ENCODE results near the gene CD101. TPM values are rescaled to one million over a fixed set of nuclear protein-coding genes. Genes with fewer than 3 reads are reported as not detected.
A peak's percentile ranks its signal among the peaks of the same experiment; 100 is the strongest.

CD101 gene
- total RNA-seq, 2 experiments from 2014 or later, result 2.5 to 3.2 TPM

DNA sequence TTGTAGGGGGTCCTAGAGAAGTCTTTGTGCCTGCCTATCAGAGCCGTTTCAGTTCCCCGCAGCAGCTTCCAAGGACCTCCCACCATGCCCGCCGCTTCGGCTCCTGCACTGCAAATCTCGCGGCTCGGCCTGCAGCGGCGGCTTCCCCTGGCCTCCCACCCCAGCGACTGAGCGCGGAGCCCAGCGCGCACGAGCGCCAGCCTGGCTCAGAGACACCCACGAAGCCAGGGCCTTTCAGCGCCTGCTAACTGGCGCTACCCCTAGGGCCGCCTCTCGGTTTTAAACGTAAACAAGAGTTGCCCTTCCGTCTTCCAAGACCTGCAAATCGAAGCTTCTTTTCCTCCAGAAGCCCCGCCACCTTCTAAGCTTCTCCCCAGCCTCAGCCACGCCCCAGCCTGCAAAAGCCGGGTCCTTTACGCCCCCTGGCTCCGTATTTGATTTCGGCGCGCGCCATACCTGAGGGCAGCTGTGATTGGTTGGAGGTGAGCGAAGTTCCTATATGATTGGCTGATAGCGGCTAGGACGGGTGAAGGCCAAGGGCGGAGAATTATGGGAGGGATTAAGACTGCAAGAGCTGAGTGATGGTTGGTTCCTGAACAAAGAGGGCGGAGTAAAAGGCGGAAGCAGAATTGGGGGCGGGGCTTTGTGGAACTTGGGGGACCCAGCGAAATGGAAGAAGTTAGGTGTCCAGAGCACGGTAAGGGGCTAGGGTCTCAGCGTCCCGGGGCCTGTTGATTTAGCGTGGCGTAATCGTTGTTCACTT, 58.3 kb downstream of the CD101 start, which contains the start of gene TTF2:
TTF2 (plus strand) TSS at position 649 of the 763 bp plus-strand sequence; CDS start at position 670, 21 bp downstream.
- CTCF ChIA-PET, result interaction anchor here (0.7 to 4.3 kb wide), 15 partner anchors 34 to 485 kb away, joined by 3 to 39 read pairs (median 5); partner anchors contain the start of gene CD2
- Mint-ChIP-seq H3K27ac (no peak within 1 kb of the TSS), H3K4me3 (no peak within 1 kb of the TSS), H3K27me3 (no peaks in the 10 kb centered on the region), H3K4me1 (ENCODE audit: low read depth) (peaks cover 47% of the 10 kb centered on the region), H3K36me3 (ENCODE audit: low read depth) (peaks cover 43% of the 10 kb centered on the region), H3K9me3 (no peaks in the 10 kb centered on the region)
- ATAC-seq (peak; percentile 91), DNase-seq (peak; percentile 97)
- TF ChIP-seq, protein P1, sequence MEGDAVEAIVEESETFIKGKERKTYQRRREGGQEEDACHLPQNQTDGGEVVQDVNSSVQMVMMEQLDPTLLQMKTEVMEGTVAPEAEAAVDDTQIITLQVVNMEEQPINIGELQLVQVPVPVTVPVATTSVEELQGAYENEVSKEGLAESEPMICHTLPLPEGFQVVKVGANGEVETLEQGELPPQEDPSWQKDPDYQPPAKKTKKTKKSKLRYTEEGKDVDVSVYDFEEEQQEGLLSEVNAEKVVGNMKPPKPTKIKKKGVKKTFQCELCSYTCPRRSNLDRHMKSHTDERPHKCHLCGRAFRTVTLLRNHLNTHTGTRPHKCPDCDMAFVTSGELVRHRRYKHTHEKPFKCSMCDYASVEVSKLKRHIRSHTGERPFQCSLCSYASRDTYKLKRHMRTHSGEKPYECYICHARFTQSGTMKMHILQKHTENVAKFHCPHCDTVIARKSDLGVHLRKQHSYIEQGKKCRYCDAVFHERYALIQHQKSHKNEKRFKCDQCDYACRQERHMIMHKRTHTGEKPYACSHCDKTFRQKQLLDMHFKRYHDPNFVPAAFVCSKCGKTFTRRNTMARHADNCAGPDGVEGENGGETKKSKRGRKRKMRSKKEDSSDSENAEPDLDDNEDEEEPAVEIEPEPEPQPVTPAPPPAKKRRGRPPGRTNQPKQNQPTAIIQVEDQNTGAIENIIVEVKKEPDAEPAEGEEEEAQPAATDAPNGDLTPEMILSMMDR (IDR thresholded peaks at IDR 0.05), result no peak
- POLR2A ChIA-PET, result interaction anchor here (0.7 to 7.3 kb wide), 44 partner anchors 8 to 591 kb away, joined by 3 to 108 read pairs (median 4); partner anchors contain the start of gene CD2
- intact Hi-C loops (cut with micrococcal nuclease), result loop anchor here (2.0 to 5.0 kb wide), 7 partner anchors 58 to 489 kb away; partner anchors contain the start of genes CD101 and CD58

GRCh38 chr1:117060441-117061317, 59.1 kb downstream of the CD101 start:
- ATAC-seq, result peak; percentile 1
- peak; percentile 53 for DNase-seq
- Mint-ChIP-seq H3K27me3 (no peaks in the 10 kb centered on the region), H3K4me3 (no peak overlapping the region), H3K27ac (no peak overlapping the region), H3K36me3 (ENCODE audit: low read depth) (peaks cover 46% of the 10 kb centered on the region), H3K4me1 (ENCODE audit: low read depth) (peaks cover 48% of the 10 kb centered on the region), H3K9me3 (no peaks in the 10 kb centered on the region)
- intact Hi-C loops (cut with micrococcal nuclease), result loop anchor here (2.0 to 5.0 kb wide), 4 partner anchors 67 to 490 kb away; partner anchors contain the start of gene CD58
- ChIA-PET POLR2A (interaction anchor here (0.7 to 7.3 kb wide), 42 partner anchors 9 to 590 kb away, joined by 3 to 108 read pairs (median 4); partner anchors contain the start of gene CD2), CTCF (interaction anchor here (1.0 to 4.3 kb wide), 13 partner anchors 33 to 486 kb away, joined by 3 to 39 read pairs (median 5); partner anchors contain the start of gene CD2)
- TF ChIP-seq, protein P1 (IDR thresholded peaks at IDR 0.05), result no peak

DNA sequence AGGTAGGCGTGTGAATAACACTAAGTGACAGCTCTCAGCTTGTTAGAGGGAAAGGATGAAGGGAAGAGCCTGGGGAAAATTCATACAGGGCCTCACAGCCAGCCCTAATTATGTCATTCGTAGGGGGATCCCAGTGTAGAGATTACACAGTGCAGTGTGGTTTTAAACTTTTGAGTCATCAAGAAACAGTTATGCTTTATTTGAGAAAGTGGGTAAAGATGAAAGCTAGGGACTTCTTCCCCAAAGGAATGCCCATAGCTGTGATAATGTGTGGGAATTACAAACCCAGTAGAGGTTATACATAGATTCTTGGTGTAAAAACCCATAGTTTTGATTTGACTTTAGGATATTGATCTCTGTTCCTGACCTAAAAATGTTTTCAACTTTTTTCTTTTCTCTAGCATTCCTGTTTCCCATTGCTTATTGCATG, 60.4 kb downstream of the CD101 start:
- ChIA-PET POLR2A (interaction anchor here (0.9 to 7.3 kb wide), 4 partner anchors 21 to 307 kb away, joined by 3 to 108 read pairs (median 18); partner anchors contain the start of gene CD2), CTCF (interaction anchor here (1.0 to 2.5 kb wide), 4 partner anchors 13 to 337 kb away, joined by 3 to 10 read pairs (median 3); no protein-coding TSS in a partner anchor)
- TF ChIP-seq, protein P1 (IDR thresholded peaks at IDR 0.05), result no peak
- no peaks in the 10 kb centered on the region for H3K9me3 Mint-ChIP-seq
- no peak overlapping the region for H3K4me3 Mint-ChIP-seq
- H3K27ac Mint-ChIP-seq, result peak overlapping the region; percentile 55
- ATAC-seq (peak; percentile 5), DNase-seq (peak; percentile 55)
- no peaks in the 10 kb centered on the region for H3K27me3 Mint-ChIP-seq
- H3K36me3 Mint-ChIP-seq (ENCODE audit: low read depth), result peaks cover 55% of the 10 kb centered on the region
- peaks cover 46% of the 10 kb centered on the region for H3K4me1 Mint-ChIP-seq (ENCODE audit: low read depth)
- intact Hi-C loops (cut with micrococcal nuclease), result loop anchor here (2.0 to 5.0 kb wide), 4 partner anchors 65 to 491 kb away; partner anchors contain the start of gene CD58

DNA sequence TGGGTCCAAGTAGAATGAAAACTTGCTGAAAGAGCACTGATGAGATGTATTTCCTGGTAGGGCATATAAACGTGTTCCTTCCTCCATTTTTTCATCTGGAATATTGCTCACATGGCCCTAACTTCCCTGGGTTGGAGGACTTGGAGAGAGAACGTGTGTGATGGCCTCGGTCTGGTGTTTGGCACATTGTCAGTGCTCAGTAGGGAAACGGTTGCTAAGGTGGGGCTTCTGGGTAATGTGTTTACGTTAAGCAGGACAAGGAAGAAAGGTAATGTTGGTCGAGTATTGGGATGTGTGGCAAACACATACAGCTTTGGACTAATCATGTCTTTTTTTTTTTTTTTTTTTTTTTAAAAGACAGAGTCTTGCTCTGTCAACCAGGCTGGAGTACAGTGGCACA, 64.8 kb downstream of the CD101 start:
- ChIA-PET POLR2A (interaction anchor here (2.1 kb wide), 1 partner anchor 27 kb away, joined by 6 read pairs; no protein-coding TSS in a partner anchor), CTCF (interaction anchor here (1.3 to 5.8 kb wide), 4 partner anchors 27 to 342 kb away, joined by 6 to 23 read pairs (median 14); no protein-coding TSS in a partner anchor)
- peaks cover 53% of the 10 kb centered on the region for H3K4me1 Mint-ChIP-seq (ENCODE audit: low read depth)
- H3K4me3 Mint-ChIP-seq, result no peak overlapping the region
- H3K9me3 Mint-ChIP-seq, result no peaks in the 10 kb centered on the region
- no peaks in the 10 kb centered on the region for H3K27me3 Mint-ChIP-seq
- TF ChIP-seq, protein P1 (IDR thresholded peaks at IDR 0.05), result no peak
- no peak overlapping the region for H3K27ac Mint-ChIP-seq
- DNase-seq, result no peak
- intact Hi-C loops (cut with micrococcal nuclease), result no loop called here
- ATAC-seq, result no peak
- H3K36me3 Mint-ChIP-seq (ENCODE audit: low read depth), result peaks cover 67% of the 10 kb centered on the region
